ENCODE results near the gene COMMD10.

COMMD10 gene

DNA sequence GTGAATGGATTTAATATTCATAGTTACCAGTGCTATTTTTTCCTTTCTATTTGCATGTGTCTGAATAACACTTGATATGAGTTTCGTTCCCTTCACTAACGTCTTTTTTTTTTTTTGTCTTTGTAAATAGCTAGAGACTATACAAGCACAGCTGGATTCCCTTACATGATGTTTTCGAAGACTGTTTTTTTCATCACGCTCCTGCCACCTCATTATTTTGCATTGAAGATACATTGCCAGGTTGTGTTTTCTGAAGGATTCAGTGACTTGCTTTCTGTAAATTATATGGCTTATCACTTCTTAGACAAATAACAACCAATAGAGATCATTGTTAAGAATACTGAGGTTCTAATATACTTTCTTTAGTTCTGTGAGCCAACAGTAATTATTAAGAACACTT is 207.5 kb downstream of the COMMD10 start:
- no peak for DNase-seq (ENCODE audit: low spot score)

DNA sequence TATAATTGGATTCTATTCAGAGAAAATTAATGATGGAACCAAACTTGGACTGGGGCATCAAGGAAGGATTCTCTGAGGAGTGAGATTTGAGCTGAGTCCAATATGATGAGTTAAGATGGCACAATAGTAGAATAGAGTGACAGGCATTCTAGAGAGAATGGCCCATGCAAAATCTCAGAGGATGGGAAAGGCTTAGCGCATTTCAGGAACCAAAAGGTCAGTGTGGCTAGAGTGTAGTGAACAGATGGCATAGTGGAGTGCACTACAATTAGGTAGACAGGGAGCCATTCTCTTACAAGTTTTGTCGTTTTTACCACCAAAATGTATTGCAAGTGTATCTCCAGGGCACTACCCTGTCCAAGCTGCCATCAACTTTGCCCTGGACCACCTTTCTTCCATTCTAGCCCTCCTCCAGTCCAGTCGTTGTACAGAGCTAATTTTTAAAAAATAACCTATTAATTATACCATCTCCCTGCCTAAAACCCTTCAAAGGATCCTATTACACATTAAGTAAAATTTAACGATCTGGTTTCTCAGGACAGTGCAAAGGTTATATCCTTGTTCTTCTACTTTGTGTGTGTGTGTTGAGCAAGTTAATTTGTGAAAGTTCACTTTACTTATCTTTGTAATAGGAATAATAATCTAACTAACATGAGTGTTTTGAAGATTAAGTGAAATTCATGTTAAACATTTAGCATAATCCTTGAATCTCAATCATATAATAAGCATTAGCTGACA is 211.7 kb downstream of the COMMD10 start:
- DNase-seq (ENCODE audit: low spot score) = no peak

DNA sequence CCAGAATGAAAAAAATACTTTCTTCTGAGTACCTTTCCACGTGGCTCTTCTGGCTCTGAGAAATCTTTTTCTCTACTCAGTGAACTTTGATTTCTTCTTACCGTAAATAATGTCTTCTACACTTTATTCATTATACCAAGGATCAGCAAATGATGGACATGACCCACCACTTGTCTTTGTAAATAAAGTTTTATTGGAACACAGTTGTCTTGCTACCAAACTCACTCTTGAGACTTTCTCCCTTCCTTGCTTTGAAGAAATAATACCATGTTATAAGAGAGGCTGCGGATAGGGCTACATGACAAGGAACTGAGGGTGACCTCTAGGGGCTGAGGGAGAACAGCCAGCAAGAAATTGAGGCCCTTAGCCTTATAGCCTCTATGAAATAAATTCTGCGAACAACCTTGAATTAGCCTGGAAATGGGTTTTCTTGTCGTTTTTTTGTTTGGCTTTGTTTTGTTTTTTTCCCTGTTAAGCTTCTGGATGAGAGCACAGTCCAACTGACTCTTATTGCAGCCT is 212.5 kb downstream of the COMMD10 start:
- no peak for DNase-seq (ENCODE audit: low spot score)

DNA sequence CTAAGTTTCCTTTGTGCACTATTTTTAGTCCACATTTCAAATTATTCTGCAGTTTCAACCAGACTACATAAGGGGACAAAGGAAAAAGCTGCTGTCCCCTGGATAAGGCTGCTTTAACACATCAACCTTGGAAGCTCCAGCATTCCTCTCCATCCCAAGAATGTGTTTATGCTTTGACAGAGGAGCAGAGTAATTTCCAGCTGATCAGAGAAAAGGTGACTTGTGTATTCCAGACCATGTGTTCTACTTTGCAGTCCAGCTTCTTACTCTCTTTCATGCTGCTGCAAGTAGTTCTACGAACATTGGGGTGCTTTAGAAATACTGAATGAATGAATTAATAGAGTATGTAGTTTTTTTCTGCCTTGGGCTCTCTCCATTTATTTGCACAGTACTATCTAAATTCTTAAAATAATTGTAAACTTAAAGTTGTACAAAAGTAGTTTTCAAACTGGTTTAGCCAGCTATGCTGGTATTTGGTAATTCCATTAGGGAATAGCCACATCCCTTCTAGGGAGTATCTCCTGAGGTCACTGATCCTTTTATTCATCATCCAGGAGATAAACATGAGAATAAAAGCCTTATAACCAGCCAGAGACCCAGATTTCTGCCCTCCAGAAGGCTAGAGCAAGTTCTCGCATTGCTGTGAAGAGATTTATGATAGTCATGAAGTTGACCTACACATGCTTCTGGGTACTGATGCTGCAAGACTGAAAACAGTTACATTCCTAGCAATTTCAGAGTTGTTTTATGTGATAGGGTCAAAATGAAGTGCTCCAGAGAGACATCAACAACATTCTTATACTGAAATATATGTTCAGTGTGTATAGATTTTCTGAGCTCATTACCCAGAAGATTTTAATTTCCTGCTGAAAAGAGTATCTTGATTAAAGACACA is 215.2 kb downstream of the COMMD10 start:
- DNase-seq (ENCODE audit: low spot score) = no peak

DNA sequence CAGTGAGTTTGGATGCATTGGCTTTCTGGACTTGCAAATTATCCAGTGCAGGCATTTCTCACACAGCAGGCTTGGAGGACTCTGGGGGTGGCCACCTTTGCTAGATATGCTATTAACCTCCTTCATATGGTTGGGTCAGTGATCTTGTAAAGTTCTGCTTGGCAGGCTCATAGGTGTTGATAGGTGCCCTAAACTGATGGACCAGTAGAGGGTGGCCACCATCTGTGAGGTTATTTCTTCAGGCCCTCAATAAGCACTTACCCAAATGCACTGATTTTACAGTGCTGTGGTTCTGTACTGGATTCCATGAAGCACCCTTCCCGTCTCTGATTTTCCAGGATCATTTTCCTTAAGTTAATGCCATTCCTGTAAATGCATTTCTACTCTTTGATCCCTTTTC is 216.3 kb downstream of the COMMD10 start:
- no peak for DNase-seq (ENCODE audit: low spot score)

DNA sequence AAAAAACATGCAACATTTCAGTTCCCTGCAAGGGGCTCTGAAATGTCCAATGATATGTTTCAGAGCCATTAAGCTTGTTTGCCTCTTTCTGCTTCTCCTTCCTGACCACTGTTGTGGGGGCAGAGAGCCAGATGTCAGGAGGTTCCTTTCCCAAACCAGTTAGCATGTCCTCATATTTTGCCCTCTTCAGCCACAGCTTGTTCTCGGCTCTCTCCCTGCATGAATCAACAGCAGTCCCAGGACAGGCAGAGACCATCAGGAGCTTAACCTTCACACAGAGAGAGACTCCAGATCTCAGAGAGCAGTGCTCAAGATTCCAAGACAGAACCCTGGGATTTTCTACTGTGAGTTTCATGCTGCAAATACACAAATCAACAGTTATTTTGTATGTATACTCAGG is 218.5 kb downstream of the COMMD10 start:
- no peak for DNase-seq (ENCODE audit: low spot score)

DNA sequence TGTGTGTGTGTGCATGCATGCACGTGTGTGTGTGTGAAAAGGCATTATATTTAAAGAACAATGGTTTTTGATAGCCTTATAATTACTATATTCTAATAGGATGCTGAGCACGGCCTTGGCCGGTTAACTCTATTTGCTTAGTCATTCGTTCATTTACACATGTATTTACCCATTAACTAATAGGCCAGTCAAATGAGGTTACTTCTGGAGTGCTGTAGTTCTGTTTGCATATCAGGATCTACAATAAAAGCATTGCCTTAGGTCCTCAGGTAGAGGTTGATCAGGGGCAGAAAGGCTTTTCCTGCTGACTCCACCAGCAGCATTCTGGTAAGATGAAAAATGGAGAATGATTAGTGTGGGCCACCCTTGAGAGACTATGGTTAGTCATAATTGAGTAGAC is 219.0 kb downstream of the COMMD10 start:
- DNase-seq (ENCODE audit: low spot score) = no peak

DNA sequence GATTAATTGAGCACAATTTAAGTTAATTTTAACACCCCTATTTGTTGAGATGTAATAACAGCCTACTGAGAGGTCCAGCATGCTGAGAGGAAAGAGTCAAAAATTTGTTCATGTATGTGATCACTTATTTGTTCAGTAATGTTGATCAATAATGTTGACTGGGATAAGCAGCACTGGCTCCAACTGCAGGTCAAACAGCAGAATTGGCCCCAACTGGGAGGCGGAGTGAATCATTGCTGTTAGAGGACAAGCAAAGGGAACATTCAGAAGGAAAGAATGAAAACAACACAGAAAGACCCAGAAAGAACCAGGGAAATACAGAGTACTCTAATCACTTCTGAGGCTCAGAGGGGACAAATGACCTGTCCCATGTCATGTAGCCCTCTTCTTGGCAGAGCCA is 221.1 kb downstream of the COMMD10 start:
- DNase-seq (ENCODE audit: low spot score) = no peak

DNA sequence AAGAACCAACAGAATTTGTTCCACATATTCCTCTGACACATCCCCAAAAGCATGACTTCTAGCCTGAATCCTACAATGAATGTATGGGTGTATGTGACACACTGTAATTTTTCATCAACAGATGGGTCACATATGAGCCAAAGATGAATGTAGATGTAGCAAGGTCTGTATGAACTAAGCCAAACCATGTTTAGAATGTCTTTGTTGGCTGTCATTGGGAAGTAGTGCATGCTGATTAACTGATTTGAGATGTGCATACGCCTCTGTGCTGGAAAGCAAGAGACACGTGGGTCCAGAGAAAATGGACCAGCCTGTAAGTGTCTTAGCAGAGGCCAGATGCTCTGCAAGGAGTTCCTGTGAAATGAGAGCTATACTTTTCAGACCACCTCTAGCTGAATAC is 222.0 kb downstream of the COMMD10 start:
- DNase-seq (ENCODE audit: low spot score) = no peak

DNA sequence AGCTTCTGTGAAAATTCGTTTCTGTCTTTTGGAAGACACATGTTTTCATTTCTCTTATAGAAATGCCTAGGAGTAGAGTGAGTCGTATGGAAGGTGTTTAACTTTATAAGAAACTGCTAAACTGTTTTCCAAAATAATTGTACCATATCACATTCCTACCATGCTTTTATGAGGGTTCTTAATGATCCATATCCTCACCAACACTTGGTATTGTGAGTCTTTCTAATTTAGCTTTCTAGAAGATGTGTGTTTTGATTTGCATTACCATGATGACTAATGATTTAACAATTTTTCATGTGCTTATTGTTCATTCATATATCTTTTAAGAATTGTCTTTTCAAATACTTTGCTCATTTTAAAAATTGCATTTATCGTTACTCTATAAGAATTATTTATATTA is 223.6 kb downstream of the COMMD10 start:
- DNase-seq (ENCODE audit: low spot score) = no peak

DNA sequence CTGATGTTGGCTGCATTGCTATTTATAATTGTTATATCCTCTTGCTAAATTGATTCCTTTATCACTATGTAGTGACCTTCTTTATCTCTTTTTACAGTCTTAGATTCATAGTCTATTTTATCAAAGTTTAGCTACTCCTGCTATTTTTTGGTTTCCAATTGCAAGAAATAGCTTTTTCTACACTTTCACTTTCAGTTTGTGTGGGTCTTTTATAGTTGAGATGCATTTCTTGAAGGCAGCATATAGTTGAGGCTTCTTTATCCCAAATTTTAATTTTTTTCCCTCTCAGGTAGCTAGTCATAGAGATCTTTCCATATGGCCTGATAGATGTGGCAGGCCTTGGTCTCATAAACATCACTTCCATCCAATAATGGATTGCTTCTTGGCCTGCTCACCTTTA is 228.5 kb downstream of the COMMD10 start:
- no peak for DNase-seq (ENCODE audit: low spot score)

DNA sequence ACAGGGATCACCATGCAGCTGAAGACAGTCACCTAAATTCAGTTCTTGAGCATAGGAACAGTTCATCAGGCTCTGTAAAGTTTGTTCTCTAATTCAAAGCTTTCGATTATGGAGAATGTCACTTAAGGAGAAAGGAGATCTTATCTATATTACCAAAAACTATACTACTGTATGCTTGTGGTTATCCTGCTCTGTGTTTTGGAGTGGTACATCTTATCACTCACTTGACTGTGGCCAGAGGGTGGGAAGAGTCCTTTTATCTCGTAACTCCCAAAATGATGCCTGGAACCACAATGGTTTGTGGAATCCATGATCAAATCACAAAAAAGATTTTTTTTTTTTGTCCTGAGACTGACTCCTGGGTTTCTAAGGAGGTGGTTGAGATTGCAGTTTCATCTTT is 230.7 kb downstream of the COMMD10 start:
- DNase-seq (ENCODE audit: low spot score) = no peak

DNA sequence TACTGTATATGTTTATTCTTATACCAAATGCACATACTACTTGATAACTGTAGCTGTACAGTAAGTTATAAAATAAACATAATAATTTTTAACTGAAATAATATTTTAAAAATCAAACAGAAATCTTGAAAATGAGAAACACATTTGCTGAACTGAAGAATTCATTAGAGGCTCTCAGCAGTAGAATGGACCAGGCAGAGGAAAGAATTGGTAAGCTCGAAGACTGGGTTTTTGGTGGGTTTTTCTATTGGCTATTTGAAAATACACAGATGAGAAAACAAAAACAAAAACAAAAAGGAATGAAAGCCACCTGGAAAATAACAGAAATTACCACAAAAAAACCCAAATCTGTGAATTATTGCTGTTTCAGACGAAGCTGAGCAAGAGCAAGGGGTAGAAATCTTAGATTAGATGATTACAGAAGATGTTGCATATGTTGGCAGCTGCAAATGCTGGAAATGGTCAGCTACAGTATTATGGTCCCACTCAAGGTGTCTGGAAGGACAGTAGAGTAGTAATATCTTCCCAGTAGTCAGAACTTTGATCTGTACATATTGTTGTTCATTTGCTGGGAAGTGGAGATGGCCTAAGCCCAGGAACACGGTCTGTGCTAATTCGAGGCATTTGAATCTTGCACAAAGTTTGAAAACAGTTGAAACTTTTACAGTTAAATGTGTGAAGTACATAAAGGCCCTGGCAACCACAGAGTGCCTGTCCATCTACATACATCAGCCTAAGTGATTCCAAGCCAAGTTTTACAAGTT is 233.4 kb downstream of the COMMD10 start:
- no peak for DNase-seq (ENCODE audit: low spot score)

DNA sequence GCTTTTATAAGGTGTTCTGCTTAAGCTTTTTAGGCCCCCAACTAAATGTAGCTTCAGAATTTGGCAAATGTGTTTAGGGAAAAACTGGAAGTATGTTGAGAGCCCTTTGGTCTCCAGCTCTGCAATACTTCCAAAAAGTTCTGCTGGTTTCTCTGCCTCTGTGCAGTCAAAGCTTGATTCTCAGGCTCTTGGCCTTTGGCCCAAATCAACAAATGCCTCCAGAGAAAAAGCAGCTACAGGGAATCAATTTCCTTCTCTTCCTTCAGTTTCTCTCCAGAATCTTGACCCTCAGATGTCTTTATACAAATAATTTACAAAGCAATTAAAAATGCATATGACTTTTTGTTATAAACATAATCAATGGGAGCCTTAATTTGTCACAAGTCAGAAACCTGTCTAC is 235.7 kb downstream of the COMMD10 start:
- DNase-seq (ENCODE audit: low spot score) = no peak

DNA sequence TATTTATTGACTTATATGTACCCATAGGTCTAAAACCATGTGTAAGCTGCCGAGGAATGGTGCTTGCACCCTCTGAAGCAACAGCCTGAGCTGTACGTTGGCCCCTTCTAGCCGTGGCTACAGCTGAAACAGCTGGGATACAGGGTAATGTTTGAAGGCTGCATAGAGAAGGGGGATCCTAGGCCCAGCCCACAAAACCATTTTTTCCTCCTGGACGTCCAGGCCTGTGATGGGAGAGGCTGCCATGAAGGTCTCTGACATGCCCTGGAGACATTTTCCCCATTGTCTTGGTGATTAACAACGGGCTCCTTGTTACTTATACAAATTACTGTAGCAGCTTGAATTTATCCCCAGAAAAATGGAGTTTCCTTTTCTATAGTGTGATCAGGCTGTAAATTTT is 244.7 kb downstream of the COMMD10 start:
- no peak for DNase-seq (ENCODE audit: low spot score)

DNA sequence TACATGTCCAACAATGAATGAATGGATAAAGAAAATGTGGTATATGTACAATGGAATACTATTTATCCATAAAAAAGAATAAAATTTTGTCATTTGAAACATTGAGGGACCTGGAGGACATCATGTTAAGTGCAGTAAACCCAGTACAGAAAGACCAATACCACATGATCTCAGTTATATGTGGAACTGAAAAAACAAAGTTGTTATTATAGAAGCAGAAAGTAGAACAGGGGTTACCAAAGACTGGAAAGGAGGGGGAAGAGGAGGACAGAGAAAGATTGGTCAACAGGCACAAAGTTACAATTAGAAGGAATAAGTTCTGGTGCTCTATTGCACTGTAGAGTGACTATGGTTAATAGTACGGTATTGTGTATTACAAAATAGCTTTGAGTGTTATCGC is 256.0 kb downstream of the COMMD10 start:
- DNase-seq (ENCODE audit: low spot score) = no peak
